NCI-H1092 treated with DMSO at 0.1 percent for 48 hours (cell line): ENCODE measurements around the gene CHCHD4.

Experiments
- DNase-seq: peaks from one replicate; lab custom pipeline; 2025; lab: John Stamatoyannopoulos, UW

CHCHD4 gene

GRCh38 chr3:14148041-14148985 is 23.6 kb upstream of the CHCHD4 start:
- DNase-seq = no peak

GRCh38 chr3:14147617-14148016 is 22.9 kb upstream of the CHCHD4 start:
- no peak for DNase-seq

- no peak for DNase-seq
Measured at GRCh38 chr3:14147066-14147435, 22.4 kb upstream of the CHCHD4 start.

- no peak for DNase-seq
Measured at GRCh38 chr3:14146381-14147065, 21.9 kb upstream of the CHCHD4 start.

- DNase-seq = no peak
Measured at GRCh38 chr3:14145670-14146380, 21.2 kb upstream of the CHCHD4 start.

- no peak for DNase-seq
Measured at GRCh38 chr3:14145236-14145635, 20.6 kb upstream of the CHCHD4 start.

- DNase-seq = peak; percentile 70
Measured at GRCh38 chr3:14144423-14145075, 19.9 kb upstream of the CHCHD4 start.

GRCh38 chr3:14143271-14144225 is 18.9 kb upstream of the CHCHD4 start:
- DNase-seq = no peak

GRCh38 chr3:14142567-14143270 is 18.0 kb upstream of the CHCHD4 start:
- no peak for DNase-seq

- DNase-seq = no peak
Measured at GRCh38 chr3:14141602-14142341, 17.1 kb upstream of the CHCHD4 start.

GRCh38 chr3:14141144-14141543 is 16.5 kb upstream of the CHCHD4 start:
- no peak for DNase-seq

- no peak for DNase-seq
Measured at GRCh38 chr3:14140668-14141067, 16.0 kb upstream of the CHCHD4 start.

GRCh38 chr3:14139771-14140170 is 15.1 kb upstream of the CHCHD4 start:
- no peak for DNase-seq

GRCh38 chr3:14138878-14139655 is 14.4 kb upstream of the CHCHD4 start:
- no peak for DNase-seq

- no peak for DNase-seq
Measured at GRCh38 chr3:14138109-14138877, 13.6 kb upstream of the CHCHD4 start.

- no peak for DNase-seq
Measured at GRCh38 chr3:14137445-14137844, 12.8 kb upstream of the CHCHD4 start.

GRCh38 chr3:14137004-14137403 is 12.3 kb upstream of the CHCHD4 start:
- DNase-seq = no peak

GRCh38 chr3:14135581-14135980 is 10.9 kb upstream of the CHCHD4 start:
- DNase-seq = no peak
